ENCODE results near the gene RDX.
"Not testable (repeated sequence)": the region's sequence is repeated elsewhere in the genome, so short reads cannot be mapped to it uniquely, and the experiment has no call there.

RDX gene

DNA sequence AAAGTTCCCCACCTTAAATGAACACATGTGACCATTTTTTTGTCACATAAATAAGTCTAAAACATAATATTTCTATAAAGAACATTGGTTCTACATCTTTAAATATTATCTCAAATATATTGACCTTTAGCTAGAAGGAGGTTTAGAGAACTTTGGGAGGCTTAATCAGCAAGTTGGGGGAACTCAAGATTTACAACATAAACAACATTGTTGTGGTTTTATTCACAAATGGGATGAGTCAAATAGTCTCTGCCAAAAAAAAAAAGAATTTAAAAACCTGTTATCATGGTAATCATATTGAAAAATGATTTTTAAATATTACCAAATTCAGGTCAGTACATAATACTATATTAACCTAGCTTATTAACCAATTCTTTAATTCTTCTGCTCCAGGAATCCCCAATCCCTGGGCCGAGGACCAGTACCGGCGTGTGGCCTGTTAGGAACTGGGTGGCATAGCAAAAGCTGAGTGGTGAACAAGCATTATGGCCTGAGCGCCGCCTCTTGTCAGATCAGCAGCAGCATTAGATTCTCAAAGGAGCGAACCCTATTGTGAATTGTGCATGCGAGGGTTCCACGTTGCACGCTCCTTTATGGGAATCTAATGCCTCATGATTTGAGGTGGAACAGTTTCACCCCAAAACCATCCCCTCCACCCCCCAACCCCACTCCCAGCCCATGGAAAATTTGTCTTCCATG, 98.2 kb downstream of the RDX start:
- TF ChIP-seq, protein P1, sequence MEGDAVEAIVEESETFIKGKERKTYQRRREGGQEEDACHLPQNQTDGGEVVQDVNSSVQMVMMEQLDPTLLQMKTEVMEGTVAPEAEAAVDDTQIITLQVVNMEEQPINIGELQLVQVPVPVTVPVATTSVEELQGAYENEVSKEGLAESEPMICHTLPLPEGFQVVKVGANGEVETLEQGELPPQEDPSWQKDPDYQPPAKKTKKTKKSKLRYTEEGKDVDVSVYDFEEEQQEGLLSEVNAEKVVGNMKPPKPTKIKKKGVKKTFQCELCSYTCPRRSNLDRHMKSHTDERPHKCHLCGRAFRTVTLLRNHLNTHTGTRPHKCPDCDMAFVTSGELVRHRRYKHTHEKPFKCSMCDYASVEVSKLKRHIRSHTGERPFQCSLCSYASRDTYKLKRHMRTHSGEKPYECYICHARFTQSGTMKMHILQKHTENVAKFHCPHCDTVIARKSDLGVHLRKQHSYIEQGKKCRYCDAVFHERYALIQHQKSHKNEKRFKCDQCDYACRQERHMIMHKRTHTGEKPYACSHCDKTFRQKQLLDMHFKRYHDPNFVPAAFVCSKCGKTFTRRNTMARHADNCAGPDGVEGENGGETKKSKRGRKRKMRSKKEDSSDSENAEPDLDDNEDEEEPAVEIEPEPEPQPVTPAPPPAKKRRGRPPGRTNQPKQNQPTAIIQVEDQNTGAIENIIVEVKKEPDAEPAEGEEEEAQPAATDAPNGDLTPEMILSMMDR (IDR thresholded peaks at IDR 0.05; ENCODE audit: poor library complexity, severe bottlenecking): no peak
- Histone ChIP-seq H3K9me3 (ENCODE audit: severe bottlenecking) (no peaks in the 10 kb centered on the region), H3K36me3 (ENCODE audit: low read depth) (no peaks in the 10 kb centered on the region), H3K27me3 (ENCODE audit: insufficient read depth, poor library complexity, severe bottlenecking) (no peaks in the 10 kb centered on the region), H3K4me1 (ENCODE audit: insufficient read depth, poor library complexity, severe bottlenecking) (peaks cover 66% of the 10 kb centered on the region), H3K27ac (ENCODE audit: poor library complexity, severe bottlenecking) (peak overlapping the region; percentile 94), H3K4me3 (ENCODE audit: severe bottlenecking) (no peak overlapping the region)
- DNase-seq (ENCODE audit: low spot score): no peak
- no peak for ATAC-seq (ENCODE audit: low read depth)

DNA sequence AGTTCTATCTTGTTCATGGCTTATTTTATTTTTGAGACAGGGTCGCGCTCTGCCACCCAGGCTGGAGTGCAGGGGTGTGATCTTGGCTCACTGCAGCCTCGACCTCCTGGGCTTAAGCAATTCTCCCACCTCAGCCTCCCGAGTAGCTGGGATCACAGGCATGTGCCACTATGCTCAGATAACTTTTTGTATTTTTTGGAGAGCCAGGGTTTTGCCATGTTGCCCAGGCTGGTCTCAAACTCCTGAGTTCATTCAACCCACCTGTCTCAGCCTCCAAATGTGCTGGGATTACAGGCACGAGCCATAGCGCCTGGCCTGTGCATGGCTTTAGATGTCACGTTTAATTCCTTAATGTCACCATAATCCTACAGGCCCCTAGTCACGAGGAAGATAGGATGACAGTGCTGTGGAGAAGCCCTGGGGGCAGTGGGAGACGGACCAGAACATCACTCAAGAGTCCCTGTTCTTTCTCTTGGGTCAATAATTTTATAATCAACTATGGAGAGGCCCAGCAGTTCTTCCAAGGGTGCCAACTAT, 99.5 kb downstream of the RDX start:
- Histone ChIP-seq H3K36me3 (ENCODE audit: low read depth) (no peaks in the 10 kb centered on the region), H3K27me3 (ENCODE audit: insufficient read depth, poor library complexity, severe bottlenecking) (no peaks in the 10 kb centered on the region), H3K4me3 (ENCODE audit: severe bottlenecking) (no peak overlapping the region), H3K4me1 (ENCODE audit: insufficient read depth, poor library complexity, severe bottlenecking) (peaks cover 66% of the 10 kb centered on the region), H3K9me3 (ENCODE audit: severe bottlenecking) (no peaks in the 10 kb centered on the region), H3K27ac (ENCODE audit: poor library complexity, severe bottlenecking) (peak overlapping the region; percentile 94)
- ATAC-seq (ENCODE audit: low read depth): no peak
- TF ChIP-seq, protein P1 (IDR thresholded peaks at IDR 0.05; ENCODE audit: poor library complexity, severe bottlenecking): no peak
- DNase-seq (ENCODE audit: low spot score): no peak

DNA sequence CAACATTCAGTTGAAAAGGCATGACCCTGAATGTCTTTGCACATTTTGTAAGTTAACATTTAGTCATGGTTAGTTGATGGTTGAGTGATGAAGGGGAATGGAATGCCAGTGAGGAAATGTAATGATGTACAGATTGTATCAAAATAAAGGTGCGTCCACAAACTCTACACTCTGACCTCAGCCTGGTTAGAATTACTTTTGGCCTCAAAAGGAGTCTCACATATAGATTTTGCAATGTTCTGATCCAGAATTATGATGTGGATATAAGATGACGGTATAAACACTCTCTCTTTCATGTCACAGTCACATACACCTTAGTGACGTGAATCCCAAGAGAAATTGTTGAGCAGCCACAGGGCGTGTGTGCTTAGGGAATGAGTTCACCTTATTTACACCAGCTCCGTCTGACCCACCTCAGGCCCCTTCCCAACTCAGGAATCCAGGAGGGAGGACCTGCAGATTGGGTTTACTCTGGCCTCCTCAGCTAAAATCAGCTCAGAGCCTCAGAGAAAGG, 100.1 kb downstream of the RDX start:
- Histone ChIP-seq H3K9me3 (ENCODE audit: severe bottlenecking) (no peaks in the 10 kb centered on the region), H3K4me1 (ENCODE audit: insufficient read depth, poor library complexity, severe bottlenecking) (peaks cover 66% of the 10 kb centered on the region), H3K27ac (ENCODE audit: poor library complexity, severe bottlenecking) (peak overlapping the region; percentile 94), H3K4me3 (ENCODE audit: severe bottlenecking) (no peak overlapping the region), H3K36me3 (ENCODE audit: low read depth) (no peaks in the 10 kb centered on the region), H3K27me3 (ENCODE audit: insufficient read depth, poor library complexity, severe bottlenecking) (no peaks in the 10 kb centered on the region)
- ATAC-seq (ENCODE audit: low read depth): peak; percentile 80
- no peak for DNase-seq (ENCODE audit: low spot score)
- TF ChIP-seq, protein P1 (IDR thresholded peaks at IDR 0.05; ENCODE audit: poor library complexity, severe bottlenecking): no peak

DNA sequence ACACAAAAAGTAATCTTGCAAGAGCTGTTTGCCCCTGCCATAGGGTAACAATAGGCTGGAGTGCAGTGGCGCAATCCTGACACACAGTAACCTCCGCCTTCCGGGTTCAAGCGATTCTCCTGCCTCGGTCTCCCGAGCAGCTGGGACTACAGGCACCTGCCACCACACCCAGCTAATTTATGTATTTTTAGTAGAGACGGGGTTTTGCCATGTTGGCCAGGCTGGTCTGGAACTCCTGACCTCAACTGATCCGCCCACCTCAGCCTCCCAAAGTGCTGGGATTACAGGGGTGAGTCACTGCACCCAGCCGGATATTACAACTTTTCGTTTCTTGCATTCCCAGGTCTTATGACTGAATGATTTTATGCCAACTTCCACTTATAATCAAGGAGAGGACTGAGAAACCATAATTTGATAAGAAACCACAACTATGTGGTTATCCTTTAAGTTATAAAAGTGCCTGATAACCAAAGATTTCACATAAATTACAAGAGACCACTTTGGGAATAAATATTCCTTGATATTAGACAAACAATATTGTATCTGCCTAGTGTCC, 102.1 kb downstream of the RDX start:
- not testable (repeated sequence) for H3K9me3 ChIP-seq (ENCODE audit: severe bottlenecking); H3K36me3 ChIP-seq (ENCODE audit: low read depth); H3K4me3 ChIP-seq (ENCODE audit: severe bottlenecking); DNase-seq (ENCODE audit: low spot score); H3K27me3 ChIP-seq (ENCODE audit: insufficient read depth, poor library complexity, severe bottlenecking)
- H3K27ac ChIP-seq (ENCODE audit: poor library complexity, severe bottlenecking): peak overlapping the region; percentile 94
- TF ChIP-seq, protein P1 (IDR thresholded peaks at IDR 0.05; ENCODE audit: poor library complexity, severe bottlenecking): peak; percentile 8
- ATAC-seq (ENCODE audit: low read depth): peak; percentile 40
- H3K4me1 ChIP-seq (ENCODE audit: insufficient read depth, poor library complexity, severe bottlenecking): peaks cover 50% of the 10 kb centered on the region

DNA sequence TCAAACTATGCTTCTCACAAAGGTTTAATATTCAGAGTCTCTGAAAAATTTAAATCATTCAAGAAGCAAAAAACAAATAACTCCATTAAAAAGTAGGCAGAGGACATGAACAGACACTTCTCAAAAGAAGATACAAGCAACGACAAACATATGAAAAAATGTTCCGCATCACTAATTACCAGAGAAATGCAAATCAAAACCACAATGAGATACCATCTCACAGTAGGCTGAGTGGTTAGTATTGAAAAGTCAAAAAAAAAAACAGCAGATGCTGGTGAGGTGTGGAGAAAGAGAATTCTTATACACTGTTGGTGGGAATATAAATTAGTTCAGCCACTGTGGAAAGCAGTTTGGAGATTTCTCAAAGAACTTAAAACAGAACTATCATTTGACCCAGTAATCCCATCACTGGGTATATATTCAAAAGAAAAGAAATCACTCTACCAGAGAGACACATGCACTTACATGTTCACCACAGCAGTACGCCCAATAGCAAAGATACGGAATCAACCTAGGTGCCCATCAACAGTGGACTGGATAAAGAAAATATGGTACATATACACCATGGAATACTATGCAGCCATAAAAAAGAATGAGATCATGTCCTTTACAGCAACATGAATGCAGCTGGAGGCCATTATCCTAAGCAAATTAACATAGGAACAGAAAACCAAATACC, 103.7 kb downstream of the RDX start:
- H3K4me1 ChIP-seq (ENCODE audit: insufficient read depth, poor library complexity, severe bottlenecking): peaks cover 39% of the 10 kb centered on the region
- not testable (repeated sequence) for DNase-seq (ENCODE audit: low spot score); H3K9me3 ChIP-seq (ENCODE audit: severe bottlenecking); H3K27me3 ChIP-seq (ENCODE audit: insufficient read depth, poor library complexity, severe bottlenecking); ATAC-seq (ENCODE audit: low read depth); H3K4me3 ChIP-seq (ENCODE audit: severe bottlenecking); H3K36me3 ChIP-seq (ENCODE audit: low read depth)
- peak overlapping the region; percentile 94 for H3K27ac ChIP-seq (ENCODE audit: poor library complexity, severe bottlenecking)
